ENCODE data around the gene OOSP2.
"Not testable (repeated sequence)": the region's sequence is repeated elsewhere in the genome, so short reads cannot be mapped to it uniquely, and the experiment has no call there.

Gene OOSP2

DNA sequence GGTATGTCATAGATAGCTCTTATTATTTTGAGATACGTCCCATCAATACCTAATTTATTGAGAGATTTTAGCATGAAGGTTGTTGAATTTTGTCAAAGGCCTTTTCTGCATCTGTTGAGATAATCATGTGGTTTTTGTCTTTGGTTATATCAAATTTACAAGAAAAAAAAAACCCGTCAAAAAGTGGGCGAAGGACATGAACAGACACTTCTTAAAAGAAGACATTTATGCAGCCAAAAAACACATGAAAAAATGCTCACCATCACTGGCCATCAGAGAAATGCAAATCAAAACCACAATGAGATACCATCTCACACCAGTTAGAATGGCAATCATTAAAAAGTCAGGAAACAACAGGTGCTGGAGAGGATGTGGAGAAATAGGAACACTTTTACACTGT lies 10.6 kb downstream of the OOSP2 start:
- H3K4me3 ChIP-seq (ENCODE audit: low read length); H3K9me3 ChIP-seq (ENCODE audit: insufficient read depth, low read depth, low read length); H3K27ac ChIP-seq (ENCODE audit: low read length); H3K9ac ChIP-seq (ENCODE audit: low read depth, low read length); H3K36me3 ChIP-seq (ENCODE audit: insufficient read depth, low read depth, low read length); H3K4me1 ChIP-seq (ENCODE audit: insufficient read depth, low read length); H3K27me3 ChIP-seq (ENCODE audit: insufficient read depth, low read length): not testable (repeated sequence)

GRCh38 chr11:60056349-60056969 lies 16.2 kb downstream of the OOSP2 start, which contains the start of gene MS4A3:
Gene MS4A3, plus strand, starts transcription at chr11:60056665. Its CDS starts 4,496 bp downstream, at chr11:60061161.
- Histone ChIP-seq H3K4me1 (ENCODE audit: insufficient read depth, low read length) (peaks cover 6% of the 10 kb centered on the region; the same call in 1 of the 2 replicates), H3K9me3 (ENCODE audit: insufficient read depth, low read depth, low read length) (no peaks in the 10 kb centered on the region), H3K4me3 (ENCODE audit: low read length) (no peak within 1 kb of the TSS; the same call in 1 of the 2 replicates), H3K9ac (ENCODE audit: low read depth, low read length) (no peak within 1 kb of the TSS), H3K27me3 (ENCODE audit: insufficient read depth, low read length) (no peaks in the 10 kb centered on the region), H3K36me3 (ENCODE audit: insufficient read depth, low read depth, low read length) (no peaks in the 10 kb centered on the region), H3K27ac (ENCODE audit: low read length) (no peak within 1 kb of the TSS)

GRCh38 chr11:60059052-60059451 lies 18.8 kb downstream of the OOSP2 start:
- no peak overlapping the region for H3K9ac ChIP-seq (ENCODE audit: low read depth, low read length)
- no peak overlapping the region for H3K4me3 ChIP-seq (ENCODE audit: low read length)
- H3K4me1 ChIP-seq (ENCODE audit: insufficient read depth, low read length), result peaks cover 6% of the 10 kb centered on the region; the same call in 1 of the 2 replicates
- H3K27me3 ChIP-seq (ENCODE audit: insufficient read depth, low read length), result no peaks in the 10 kb centered on the region
- no peak overlapping the region for H3K27ac ChIP-seq (ENCODE audit: low read length)
- H3K36me3 ChIP-seq (ENCODE audit: insufficient read depth, low read depth, low read length), result no peaks in the 10 kb centered on the region
- no peaks in the 10 kb centered on the region for H3K9me3 ChIP-seq (ENCODE audit: insufficient read depth, low read depth, low read length)

GRCh38 chr11:60059521-60060240 lies 19.5 kb downstream of the OOSP2 start:
- H3K4me3 ChIP-seq (ENCODE audit: low read length), result no peak overlapping the region
- H3K27ac ChIP-seq (ENCODE audit: low read length), result no peak overlapping the region
- H3K27me3 ChIP-seq (ENCODE audit: insufficient read depth, low read length), result no peaks in the 10 kb centered on the region
- H3K9ac ChIP-seq (ENCODE audit: low read depth, low read length), result no peak overlapping the region
- peaks cover 6% of the 10 kb centered on the region; the same call in 1 of the 2 replicates for H3K4me1 ChIP-seq (ENCODE audit: insufficient read depth, low read length)
- no peaks in the 10 kb centered on the region for H3K9me3 ChIP-seq (ENCODE audit: insufficient read depth, low read depth, low read length)
- H3K36me3 ChIP-seq (ENCODE audit: insufficient read depth, low read depth, low read length), result no peaks in the 10 kb centered on the region

GRCh38 chr11:60064111-60064510 lies 23.9 kb downstream of the OOSP2 start:
- H3K9me3 ChIP-seq (ENCODE audit: insufficient read depth, low read depth, low read length), result no peaks in the 10 kb centered on the region
- no peak overlapping the region for H3K4me3 ChIP-seq (ENCODE audit: low read length)
- H3K36me3 ChIP-seq (ENCODE audit: insufficient read depth, low read depth, low read length), result no peaks in the 10 kb centered on the region
- H3K4me1 ChIP-seq (ENCODE audit: insufficient read depth, low read length), result no peaks in the 10 kb centered on the region
- H3K9ac ChIP-seq (ENCODE audit: low read depth, low read length), result no peak overlapping the region
- no peaks in the 10 kb centered on the region for H3K27me3 ChIP-seq (ENCODE audit: insufficient read depth, low read length)
- H3K27ac ChIP-seq (ENCODE audit: low read length), result no peak overlapping the region

GRCh38 chr11:60065801-60066200 lies 25.6 kb downstream of the OOSP2 start:
- H3K9me3 ChIP-seq (ENCODE audit: insufficient read depth, low read depth, low read length), result no peaks in the 10 kb centered on the region
- no peak overlapping the region for H3K9ac ChIP-seq (ENCODE audit: low read depth, low read length)
- H3K4me3 ChIP-seq (ENCODE audit: low read length), result no peak overlapping the region
- H3K27ac ChIP-seq (ENCODE audit: low read length), result no peak overlapping the region
- H3K4me1 ChIP-seq (ENCODE audit: insufficient read depth, low read length), result no peaks in the 10 kb centered on the region
- H3K36me3 ChIP-seq (ENCODE audit: insufficient read depth, low read depth, low read length), result no peaks in the 10 kb centered on the region
- H3K27me3 ChIP-seq (ENCODE audit: insufficient read depth, low read length), result no peaks in the 10 kb centered on the region

DNA sequence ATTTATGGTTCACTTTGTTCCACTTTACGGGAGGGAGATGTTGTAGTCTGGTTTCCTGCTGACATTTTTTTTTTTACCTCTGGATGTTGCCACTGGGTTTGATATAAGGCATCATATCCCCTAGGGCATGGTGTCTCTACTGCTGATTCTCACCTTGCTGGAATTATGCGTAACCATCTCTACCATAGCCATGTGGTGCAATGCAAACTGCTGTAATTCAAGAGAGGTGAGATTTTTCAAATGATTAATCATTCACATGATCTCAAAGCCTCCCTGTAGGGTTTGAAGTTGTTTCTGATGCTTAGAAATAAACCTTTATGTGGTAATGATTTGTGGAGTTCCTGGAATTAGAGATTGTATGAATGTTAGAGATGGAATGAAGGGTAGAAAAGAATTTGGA lies 29.2 kb downstream of the OOSP2 start:
- no peak overlapping the region for H3K9ac ChIP-seq (ENCODE audit: low read depth, low read length)
- no peak overlapping the region for H3K27ac ChIP-seq (ENCODE audit: low read length)
- H3K9me3 ChIP-seq (ENCODE audit: insufficient read depth, low read depth, low read length), result no peaks in the 10 kb centered on the region
- no peaks in the 10 kb centered on the region for H3K36me3 ChIP-seq (ENCODE audit: insufficient read depth, low read depth, low read length)
- no peaks in the 10 kb centered on the region for H3K27me3 ChIP-seq (ENCODE audit: insufficient read depth, low read length)
- no peaks in the 10 kb centered on the region for H3K4me1 ChIP-seq (ENCODE audit: insufficient read depth, low read length)
- H3K4me3 ChIP-seq (ENCODE audit: low read length), result no peak overlapping the region

- H3K9ac ChIP-seq (ENCODE audit: low read depth, low read length); H3K27me3 ChIP-seq (ENCODE audit: insufficient read depth, low read length); H3K4me1 ChIP-seq (ENCODE audit: insufficient read depth, low read length); H3K27ac ChIP-seq (ENCODE audit: low read length); H3K36me3 ChIP-seq (ENCODE audit: insufficient read depth, low read depth, low read length); H3K4me3 ChIP-seq (ENCODE audit: low read length); H3K9me3 ChIP-seq (ENCODE audit: insufficient read depth, low read depth, low read length): not testable (repeated sequence)
Measured at GRCh38 chr11:60071644-60072043, 31.4 kb downstream of the OOSP2 start.

DNA sequence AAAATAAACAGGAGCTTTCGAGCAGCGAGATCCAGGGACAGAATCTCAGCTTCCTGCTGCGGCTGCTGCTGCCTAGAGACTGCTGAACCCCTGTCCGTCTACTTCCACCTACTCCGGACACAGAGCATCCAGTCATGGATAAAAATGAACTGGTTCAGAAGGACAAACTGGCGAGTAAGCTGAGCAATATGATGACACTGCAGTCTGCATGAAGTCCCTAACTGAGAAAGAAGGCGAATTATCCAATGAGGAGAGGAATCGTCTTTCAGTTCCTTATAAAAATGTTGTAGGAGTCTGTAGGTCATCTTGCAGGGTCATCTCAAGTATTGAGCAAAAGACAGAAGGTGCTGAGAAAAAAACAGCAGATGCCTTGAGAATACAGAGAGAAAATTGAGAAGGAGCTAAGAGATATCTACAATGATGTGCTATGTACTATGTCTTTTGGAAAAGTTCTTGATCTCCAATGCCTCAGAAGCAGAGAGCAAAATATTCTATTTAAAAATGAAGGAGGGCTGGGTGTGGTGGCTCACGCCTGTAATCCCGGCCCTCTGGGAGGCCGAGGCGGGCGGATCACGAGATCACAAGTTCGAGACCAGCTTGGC lies 37.1 kb downstream of the OOSP2 start:
- Histone ChIP-seq H3K4me3 (ENCODE audit: low read length) (no peak overlapping the region), H3K9me3 (ENCODE audit: insufficient read depth, low read depth, low read length) (no peaks in the 10 kb centered on the region), H3K9ac (ENCODE audit: low read depth, low read length) (no peak overlapping the region), H3K36me3 (ENCODE audit: insufficient read depth, low read depth, low read length) (no peaks in the 10 kb centered on the region), H3K4me1 (ENCODE audit: insufficient read depth, low read length) (no peaks in the 10 kb centered on the region; the same call in 1 of the 2 replicates), H3K27ac (ENCODE audit: low read length) (no peak overlapping the region), H3K27me3 (ENCODE audit: insufficient read depth, low read length) (no peaks in the 10 kb centered on the region)

- Histone ChIP-seq H3K27me3 (ENCODE audit: insufficient read depth, low read length) (no peaks in the 10 kb centered on the region), H3K36me3 (ENCODE audit: insufficient read depth, low read depth, low read length) (no peaks in the 10 kb centered on the region), H3K4me3 (ENCODE audit: low read length) (no peak overlapping the region), H3K9ac (ENCODE audit: low read depth, low read length) (no peak overlapping the region), H3K9me3 (ENCODE audit: insufficient read depth, low read depth, low read length) (no peaks in the 10 kb centered on the region), H3K4me1 (ENCODE audit: insufficient read depth, low read length) (no peaks in the 10 kb centered on the region; the same call in 1 of the 2 replicates), H3K27ac (ENCODE audit: low read length) (no peak overlapping the region)
Measured at GRCh38 chr11:60077981-60078380, 37.8 kb downstream of the OOSP2 start.

DNA sequence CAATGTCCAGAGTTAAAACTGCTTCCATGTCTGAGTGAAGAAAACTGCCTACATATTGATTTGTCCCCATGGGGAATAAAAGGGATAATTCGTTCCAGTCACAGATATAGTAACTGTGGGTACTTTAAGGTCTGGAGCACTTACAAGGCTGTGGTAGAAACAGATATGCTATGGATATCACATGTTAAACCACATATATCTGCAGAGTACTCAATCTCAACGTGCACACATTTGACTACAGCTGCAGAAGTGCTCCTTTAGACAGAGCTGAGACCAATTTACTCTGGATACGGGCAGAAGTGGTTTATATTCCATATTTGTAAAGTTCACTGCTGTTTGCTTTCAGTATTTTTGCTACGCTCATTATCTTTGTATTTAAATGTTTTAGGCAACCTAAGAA lies 38.5 kb downstream of the OOSP2 start:
- Histone ChIP-seq H3K4me3 (ENCODE audit: low read length) (no peak overlapping the region), H3K36me3 (ENCODE audit: insufficient read depth, low read depth, low read length) (no peaks in the 10 kb centered on the region), H3K9me3 (ENCODE audit: insufficient read depth, low read depth, low read length) (no peaks in the 10 kb centered on the region), H3K9ac (ENCODE audit: low read depth, low read length) (no peak overlapping the region), H3K27me3 (ENCODE audit: insufficient read depth, low read length) (no peaks in the 10 kb centered on the region), H3K4me1 (ENCODE audit: insufficient read depth, low read length) (no peaks in the 10 kb centered on the region; the same call in 1 of the 2 replicates), H3K27ac (ENCODE audit: low read length) (no peak overlapping the region)

GRCh38 chr11:60080535-60080934 lies 40.3 kb downstream of the OOSP2 start:
- Histone ChIP-seq H3K9ac (ENCODE audit: low read depth, low read length) (no peak overlapping the region), H3K27ac (ENCODE audit: low read length) (no peak overlapping the region)

More at GRCh38 chr11:60080535-60080934, 40.3 kb downstream of the OOSP2 start:
- Histone ChIP-seq H3K36me3 (ENCODE audit: insufficient read depth, low read depth, low read length) (no peaks in the 10 kb centered on the region), H3K9me3 (ENCODE audit: insufficient read depth, low read depth, low read length) (no peaks in the 10 kb centered on the region), H3K4me1 (ENCODE audit: insufficient read depth, low read length) (no peaks in the 10 kb centered on the region), H3K4me3 (ENCODE audit: low read length) (no peak overlapping the region), H3K27me3 (ENCODE audit: insufficient read depth, low read length) (no peaks in the 10 kb centered on the region)

All from iPS-20b (cell line).